Stimulated activated CD8-positive, alpha-beta memory T cell treated with anti-CD3 and anti-CD28 coated beads, Interleukin-7, amount 100 ng/mL, for 48 hours (primary cell): Measurements from ENCODE around the gene OAS2.

Source experiments
- DNase-seq, 2 donors: peaks; one replicate each; pipeline ENCODE4 v3.0.0-alpha.2; 2020; ENCODE audit warnings: low read depth in 1 of 2; ENCODE audit errors: extremely low read depth in 1 of 2

The OAS2 gene

GRCh38 chr12:113057565-113058485 lies 79.5 kb downstream of the OAS2 start:
- no peak for DNase-seq

DNA sequence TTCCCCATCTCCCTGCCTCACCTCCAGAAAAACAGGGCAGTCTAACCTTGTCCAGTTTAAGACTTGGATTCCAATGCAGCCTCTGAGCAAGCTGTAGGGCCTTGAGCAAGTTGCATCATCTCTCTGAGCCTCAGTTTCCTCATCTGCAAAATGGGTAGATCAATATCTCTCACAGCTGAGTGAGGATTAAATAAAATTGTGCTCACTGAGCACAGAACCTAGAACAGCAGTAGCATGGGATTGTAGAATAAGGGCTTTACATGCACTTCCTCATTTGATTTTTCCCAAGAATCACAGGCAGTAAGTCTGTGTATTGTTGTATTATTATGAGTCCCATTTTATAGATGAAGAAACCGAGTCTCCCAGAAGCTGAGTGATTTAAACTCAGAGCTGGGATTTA lies 80.2 kb downstream of the OAS2 start:
- no peak for DNase-seq

- peak in 1 of 2 donors; percentile 15 for DNase-seq
Observed at GRCh38 chr12:113059071-113059595, 80.8 kb downstream of the OAS2 start.

- no peak for DNase-seq
Observed at GRCh38 chr12:113060336-113060960, 82.1 kb downstream of the OAS2 start.

- no peak for DNase-seq
Observed at GRCh38 chr12:113061061-113061694, 82.9 kb downstream of the OAS2 start.
